Measurements from ENCODE around the gene NCAM2. TPM values are rescaled to one million over a fixed set of nuclear protein-coding genes. Genes with fewer than 3 reads are reported as not detected.

The NCAM2 gene
- total RNA-seq, 4 donors from 2014 or later, result 0.31 to 2.3 (median 1.7) TPM

DNA sequence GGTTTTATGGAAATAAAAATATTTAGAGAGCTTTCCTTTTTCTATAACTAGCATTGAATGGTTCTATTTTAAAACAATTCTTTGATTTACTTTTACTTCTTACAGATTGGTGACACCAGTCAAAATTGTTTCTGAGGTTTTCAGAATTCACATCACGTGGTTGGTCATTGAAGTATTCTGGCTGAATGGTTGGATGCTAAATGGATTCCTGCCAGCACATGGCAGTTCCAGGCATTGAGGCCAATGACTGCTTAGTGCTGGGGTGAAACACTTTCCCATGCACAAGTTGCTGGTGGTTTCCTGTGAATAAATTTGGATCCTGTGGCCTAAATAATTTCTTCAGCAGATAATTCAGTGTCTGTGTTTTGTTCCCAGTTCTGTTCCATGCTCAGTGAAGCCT, 20.6 kb downstream of the NCAM2 start:
- ATAC-seq (ENCODE audit: low FRiP score), result no peak

DNA sequence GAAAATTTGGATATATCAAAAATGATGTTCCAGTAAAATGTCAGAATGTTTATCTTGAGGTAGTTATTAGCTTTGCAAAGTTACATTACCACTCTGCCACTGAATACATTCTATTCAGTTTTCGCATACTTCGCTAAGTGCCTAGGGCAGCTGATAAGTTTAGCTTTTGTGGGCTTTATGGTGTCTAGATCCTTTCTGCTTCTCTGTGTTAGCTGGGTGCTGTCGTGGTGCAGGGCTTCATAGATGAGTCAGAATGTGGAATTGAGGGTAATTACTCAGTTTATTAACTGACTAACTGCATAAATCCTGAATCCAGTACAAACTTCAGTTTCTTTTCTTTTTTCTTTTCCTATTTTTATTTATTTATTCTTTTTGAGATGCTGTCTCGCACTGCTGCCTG, 21.5 kb downstream of the NCAM2 start:
- TF ChIP-seq, protein P1, sequence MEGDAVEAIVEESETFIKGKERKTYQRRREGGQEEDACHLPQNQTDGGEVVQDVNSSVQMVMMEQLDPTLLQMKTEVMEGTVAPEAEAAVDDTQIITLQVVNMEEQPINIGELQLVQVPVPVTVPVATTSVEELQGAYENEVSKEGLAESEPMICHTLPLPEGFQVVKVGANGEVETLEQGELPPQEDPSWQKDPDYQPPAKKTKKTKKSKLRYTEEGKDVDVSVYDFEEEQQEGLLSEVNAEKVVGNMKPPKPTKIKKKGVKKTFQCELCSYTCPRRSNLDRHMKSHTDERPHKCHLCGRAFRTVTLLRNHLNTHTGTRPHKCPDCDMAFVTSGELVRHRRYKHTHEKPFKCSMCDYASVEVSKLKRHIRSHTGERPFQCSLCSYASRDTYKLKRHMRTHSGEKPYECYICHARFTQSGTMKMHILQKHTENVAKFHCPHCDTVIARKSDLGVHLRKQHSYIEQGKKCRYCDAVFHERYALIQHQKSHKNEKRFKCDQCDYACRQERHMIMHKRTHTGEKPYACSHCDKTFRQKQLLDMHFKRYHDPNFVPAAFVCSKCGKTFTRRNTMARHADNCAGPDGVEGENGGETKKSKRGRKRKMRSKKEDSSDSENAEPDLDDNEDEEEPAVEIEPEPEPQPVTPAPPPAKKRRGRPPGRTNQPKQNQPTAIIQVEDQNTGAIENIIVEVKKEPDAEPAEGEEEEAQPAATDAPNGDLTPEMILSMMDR (IDR thresholded peaks at IDR 0.05), result no peak
- ATAC-seq (ENCODE audit: low FRiP score), result no peak
- DNase-seq (ENCODE audit: low spot score), result no peak

More for the DNA sequence above, 20.6 kb downstream of the NCAM2 start:
- no peak for DNase-seq (ENCODE audit: low spot score)
- TF ChIP-seq, protein P1 (IDR thresholded peaks at IDR 0.05), result no peak

DNA sequence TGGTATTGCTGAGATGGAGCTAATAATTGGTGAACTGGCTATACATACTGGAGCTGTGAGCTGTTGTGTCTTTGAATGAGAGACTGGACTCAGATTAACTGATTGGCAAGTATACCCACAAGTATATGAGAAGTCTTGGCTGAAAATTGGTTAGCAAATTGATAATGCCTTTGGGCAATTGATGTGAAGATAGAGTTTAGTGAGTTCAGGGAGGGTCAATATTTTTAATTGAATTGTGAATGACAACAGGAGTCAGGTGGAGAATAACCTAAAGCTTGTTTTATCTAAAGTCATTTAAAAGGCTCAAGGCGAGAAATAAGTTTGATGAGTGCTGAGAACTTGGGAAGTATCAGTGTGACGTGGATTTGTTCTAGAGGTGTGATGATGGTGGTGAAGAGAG, 27.5 kb downstream of the NCAM2 start:
- TF ChIP-seq, protein P1 (IDR thresholded peaks at IDR 0.05), result no peak
- DNase-seq (ENCODE audit: low spot score) (no peak), ATAC-seq (ENCODE audit: low FRiP score) (no peak)

DNA sequence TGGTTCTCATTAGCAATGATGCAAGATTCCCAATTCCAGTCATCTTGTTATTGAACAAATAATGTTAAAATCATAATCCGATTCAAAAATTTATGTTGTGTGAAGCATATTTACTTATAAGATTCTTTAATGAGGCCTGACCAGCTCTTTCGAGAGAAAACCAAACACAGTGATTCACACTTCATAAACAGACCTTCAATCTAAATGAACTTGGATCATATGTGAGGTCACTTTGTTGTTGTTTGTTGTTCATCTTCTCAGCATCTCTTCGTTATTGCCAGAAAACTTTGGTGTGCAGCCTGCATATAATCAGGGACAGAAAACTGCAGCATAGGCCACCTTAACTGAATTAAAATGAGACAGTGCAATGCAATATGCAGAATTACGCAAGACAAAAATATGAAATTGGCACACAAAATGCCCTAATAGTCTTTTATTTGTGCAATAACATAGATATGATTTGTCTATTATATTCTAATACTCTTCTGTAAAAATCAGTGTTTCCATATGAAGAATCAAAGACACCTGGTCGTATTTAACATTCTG, 30.1 kb downstream of the NCAM2 start:
- no peak for DNase-seq (ENCODE audit: low spot score)
- TF ChIP-seq, protein P1 (IDR thresholded peaks at IDR 0.05), result no peak
- no peak for ATAC-seq (ENCODE audit: low FRiP score)

DNA sequence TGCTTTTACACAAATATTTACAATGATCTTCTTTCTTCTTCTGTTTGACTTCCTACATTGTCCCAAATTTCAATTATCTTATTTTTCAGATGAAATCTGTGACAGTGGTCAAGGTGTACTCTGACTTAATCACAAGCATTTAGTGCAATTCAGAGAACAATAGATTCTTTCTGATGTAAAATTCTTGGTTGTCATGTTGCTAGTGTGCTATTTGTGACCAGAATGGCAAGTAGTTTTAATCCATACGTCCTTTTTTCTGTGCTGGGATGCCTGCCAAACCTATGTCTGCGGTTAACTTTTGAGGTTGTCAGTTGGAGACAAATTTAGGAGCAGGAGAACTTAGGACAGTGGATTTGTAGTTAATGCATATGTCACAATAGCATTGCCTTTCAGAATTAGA, 31.0 kb downstream of the NCAM2 start:
- ATAC-seq (ENCODE audit: low FRiP score) (no peak), DNase-seq (ENCODE audit: low spot score) (no peak)
- TF ChIP-seq, protein P1 (IDR thresholded peaks at IDR 0.05), result no peak

DNA sequence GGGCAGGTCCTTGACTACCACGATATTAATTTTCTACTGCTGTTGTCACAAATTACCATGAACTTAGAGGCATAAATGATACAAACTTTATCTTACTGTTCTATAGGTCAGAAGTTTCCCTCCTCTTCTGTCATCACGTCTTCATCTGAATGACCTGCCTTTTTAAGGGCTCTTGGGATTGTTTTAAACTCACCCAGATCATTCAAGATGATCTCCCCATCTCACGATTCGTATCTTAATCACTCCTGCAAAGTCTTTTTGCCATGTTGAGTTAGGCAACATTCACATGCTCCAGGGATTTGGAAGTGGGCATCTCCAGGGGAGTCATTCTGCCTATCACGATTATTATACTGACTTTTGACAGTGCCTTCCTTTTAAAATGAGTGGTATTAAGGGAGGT, 32.1 kb downstream of the NCAM2 start:
- DNase-seq (ENCODE audit: low spot score), result no peak
- TF ChIP-seq, protein P1 (IDR thresholded peaks at IDR 0.05), result no peak
- no peak for ATAC-seq (ENCODE audit: low FRiP score)

DNA sequence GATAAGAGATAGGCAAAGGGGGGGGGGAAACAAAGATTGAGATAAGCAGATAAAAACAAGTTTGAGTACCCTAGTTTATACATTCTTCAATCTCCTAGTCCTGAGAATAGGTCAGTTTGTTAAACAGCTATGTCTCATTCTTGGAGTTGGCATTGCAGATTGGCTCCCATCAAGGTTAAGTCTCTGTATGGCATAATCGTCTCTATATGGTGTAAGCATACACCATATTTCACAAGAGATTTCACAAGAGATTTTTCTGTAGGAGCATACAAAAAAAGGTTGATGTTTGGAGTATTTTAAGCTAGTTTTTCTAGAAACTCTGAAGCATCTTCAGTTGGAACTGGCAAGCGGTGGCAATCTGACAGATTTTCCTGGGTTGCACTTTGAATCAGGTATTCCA, 35.8 kb downstream of the NCAM2 start:
- DNase-seq (ENCODE audit: low spot score) (no peak), ATAC-seq (ENCODE audit: low FRiP score) (no peak)
- TF ChIP-seq, protein P1 (IDR thresholded peaks at IDR 0.05), result no peak
